HepG2 (cell line): Measurements from ENCODE around the gene TASL. TPM values are rescaled to one million over a fixed set of nuclear protein-coding genes. Genes with fewer than 3 reads are reported as not detected.

Experiments used
- ATAC-seq: fragments of 200-7000 bp; cut with Tn5 transposase; 3 replicates; pipeline ENCODE4 v1.9.1; 2020; ENCODE audit warnings: mild to moderate bottlenecking, moderate library complexity
- BruUV-seq: library from RNA; stranded (reverse); fragments of 400-500 nt; replicated peaks from 2 replicates; lab custom pipeline; 2021; lab: Mats Ljungman, UMichigan
- CTCF ChIA-PET: fragments of 300-600 bp; formaldehyde crosslinking; extraction: SDS; loops from one replicate; lab custom pipeline; 2021; ENCODE audit warnings: low total read pairs, inconsistent platforms, low intra/inter-chr PET ratio; lab: Yijun Ruan, JAX
- POLR2A ChIA-PET: fragments of 350-600 bp; sonication (Branson Sonifier 250); formaldehyde crosslinking; loops from one replicate; lab custom pipeline; 2020; ENCODE audit warnings: antibody characterized with exemption, inconsistent platforms; lab: Yijun Ruan, JAX
- DNase-seq: peaks from one replicate; pipeline ENCODE4 v3.0.0-alpha.2; 2015; ENCODE audit warnings: low spot score
- FAIRE-seq: peaks from 3 replicates; lab custom pipeline; 2011; peaks lifted over from hg19 to GRCh38; lab: Jason Lieb, UNC
- H2AFZ ChIP-seq: one replicate; pipeline ENCODE4 v1.6.1; 2011; ENCODE audit warnings: low read length, inconsistent platforms
- H3K27ac ChIP-seq: fragments of 300-600 bp; 3 replicates; pipeline ENCODE4 v1.8.0; 2011; ENCODE audit warnings: mixed run types, mild to moderate bottlenecking, mixed read lengths, low read length, inconsistent platforms; ENCODE audit not compliant: insufficient read depth; ENCODE audit errors: extremely low read length
- H3K27me3 ChIP-seq, 2 experiments: fragments of 200-600 bp in 1 of 2; 2 replicates in 1 of 2; 3 replicates in 1 of 2; pipeline versions ENCODE4 v1.6.0 to v1.8.0; 2011; ENCODE audit warnings: low read length in 2 of 2, mild to moderate bottlenecking in 2 of 2, moderate library complexity in 2 of 2, inconsistent platforms in 1 of 2; ENCODE audit not compliant: insufficient read depth in 2 of 2, control insufficient read depth in 1 of 2
- H3K36me3 ChIP-seq, 2 experiments: fragments of 200-600 bp in 1 of 2; replicated peaks in 1 of 2; 2 replicates in 1 of 2; 3 replicates in 1 of 2; pipeline versions ENCODE4 v1.5.1 to v1.8.0; 2011; ENCODE audit warnings: low read length in 2 of 2, inconsistent platforms in 1 of 2; ENCODE audit not compliant: insufficient read depth in 2 of 2, control insufficient read depth in 1 of 2
- H3K4me1 ChIP-seq: 2 replicates; pipeline ENCODE4 v1.5.1; 2012; ENCODE audit warnings: low read length, inconsistent platforms; ENCODE audit not compliant: insufficient read depth
- H3K4me2 ChIP-seq: 2 replicates; pipeline ENCODE4 v1.6.0; 2011; ENCODE audit warnings: low read depth, low read length, inconsistent platforms
- H3K4me3 ChIP-seq, 3 experiments: fragments of 200-600 bp in 1 of 3; sonication (generic), shearing (Covaris generic) in 1 of 3; replicated peaks in 1 of 3; 2 replicates each; pipeline ENCODE4 v1.5.1; 2011 to 2016; ENCODE audit warnings: low read length in 3 of 3, inconsistent platforms in 2 of 3, low read depth in 2 of 3, mild to moderate bottlenecking in 2 of 3, control low read depth in 1 of 3, mixed read lengths in 1 of 3; ENCODE audit not compliant: insufficient read depth in 1 of 3
- H3K79me2 ChIP-seq: one replicate; pipeline ENCODE4 v1.6.1; 2011; ENCODE audit warnings: low read length, inconsistent platforms; ENCODE audit not compliant: insufficient read depth
- H3K9ac ChIP-seq: 2 replicates; pipeline ENCODE4 v1.6.0; 2011; ENCODE audit warnings: mild to moderate bottlenecking, low read depth, low read length, inconsistent platforms; ENCODE audit not compliant: insufficient read depth
- H3K9me3 ChIP-seq: 2 replicates; pipeline ENCODE4 v1.5.1; 2012; ENCODE audit warnings: mild to moderate bottlenecking, low read length
- H4K20me1 ChIP-seq: 2 replicates; pipeline ENCODE4 v1.6.0; 2011; ENCODE audit warnings: inconsistent platforms, mild to moderate bottlenecking, low read length, moderate library complexity; ENCODE audit not compliant: insufficient read depth
- ADNP ChIP-seq: sonication (generic); formaldehyde crosslinking; IDR thresholded peaks from 2 replicates; pipeline ENCODE4 v1.4.0; 2020; ENCODE audit warnings: missing genetic modification reagents
- ARID3A ChIP-seq: IDR thresholded peaks from 2 replicates; pipeline ENCODE4 v1.6.1; 2012; ENCODE audit warnings: low read depth, low read length, improper control_type of control experiment
- BCLAF1 ChIP-seq: fragments of 450-650 bp; IDR thresholded peaks from 2 replicates; pipeline ENCODE4 v1.6.1; 2017; ENCODE audit warnings: mild to moderate bottlenecking
- CBFB ChIP-seq: sonication (generic); formaldehyde crosslinking; IDR thresholded peaks from 2 replicates; pipeline ENCODE4 v1.4.0; 2020; ENCODE audit warnings: missing genetic modification reagents
- CCDC6 ChIP-seq: sonication (generic); formaldehyde crosslinking; IDR thresholded peaks from 2 replicates; pipeline ENCODE4 v1.8.1; 2022; ENCODE audit warnings: mild to moderate bottlenecking, missing genetic modification reagents, moderate library complexity
- CREM ChIP-seq, 2 experiments: sonication (generic) in 1 of 2; formaldehyde crosslinking in 1 of 2; IDR thresholded peaks; 2 replicates each; pipeline versions ENCODE4 v1.4.0 to v1.6.1; 2016 to 2020; ENCODE audit warnings: antibody characterized with exemption in 1 of 2, mild to moderate bottlenecking in 1 of 2, missing genetic modification reagents in 1 of 2
- MXD4 ChIP-seq: IDR thresholded peaks from 2 replicates; pipeline ENCODE4 v1.6.1; 2016; ENCODE audit warnings: mild to moderate bottlenecking, missing biosample characterization, missing genetic modification reagents
- POLR2A ChIP-seq, 2 experiments: IDR thresholded peaks; 2 replicates each; pipeline ENCODE4 v1.6.1; 2011; ENCODE audit warnings: low read depth in 2 of 2, low read length in 2 of 2, mild to moderate bottlenecking in 1 of 2, moderate library complexity in 1 of 2; ENCODE audit not compliant: insufficient read depth in 1 of 2
- SATB2 ChIP-seq: sonication (generic); formaldehyde crosslinking; IDR thresholded peaks from 2 replicates; pipeline ENCODE4 v1.5.0; 2020; ENCODE audit warnings: missing genetic modification reagents
- ZNF407 ChIP-seq: sonication (generic); formaldehyde crosslinking; IDR thresholded peaks from one replicate; pipeline ENCODE4 v1.5.1; 2020; ENCODE audit warnings: mild to moderate bottlenecking, missing genetic modification reagents; ENCODE audit errors: not compliant biosample characterization
- ZNF557 ChIP-seq: sonication (generic); formaldehyde crosslinking; IDR thresholded peaks from 2 replicates; pipeline ENCODE4 v1.4.0; 2020; ENCODE audit warnings: missing genetic modification reagents
- ZNF652 ChIP-seq: IDR thresholded peaks from 2 replicates; pipeline ENCODE4 v1.6.1; 2016; ENCODE audit warnings: low read depth, borderline replicate concordance
- ZNF879 ChIP-seq: sonication (generic); formaldehyde crosslinking; IDR thresholded peaks from 2 replicates; pipeline ENCODE4 v1.8.1; 2023; ENCODE audit warnings: missing genetic modification reagents
- ZSCAN21 ChIP-seq: sonication (generic); formaldehyde crosslinking; IDR thresholded peaks from 2 replicates; pipeline ENCODE4 v1.8.0; 2022; ENCODE audit warnings: mild to moderate bottlenecking, missing genetic modification reagents, moderate library complexity, borderline replicate concordance
- WGBS: methylation state at CpG from one replicate; pipeline ENCODE4 v1.1.6; 2017; ENCODE audit warnings: low lambda C conversion rate; 5-methylcytosine and 5-hydroxymethylcytosine counted together
- in situ Hi-C: cut with HindIII; loops from 2 replicates; pipeline ENCODE4 v1.10.0; 2017; ENCODE audit warnings: low pct_unique_long_range_greater_than_20kb; ENCODE audit not compliant: extremely low pct_ligation_motif_present
- intact Hi-C: fragments of 100-400 bp; cut with micrococcal nuclease; formaldehyde crosslinking; loops from one replicate; pipeline ENCODE4 v1.10.0; 2022; ENCODE audit not compliant: unreplicated experiment
- polyA plus RNA-seq, 8 experiments: library from polyadenylated mRNA; depleted of rRNA in 3 of 8; stranded (reverse) in 7 of 8; unstranded in 1 of 8; fragments of >200 nt; fragmentation: Illumina TruSeq in 4 of 8; extraction: Trizol in 4 of 8; gene quantifications; 2 replicates each; pipeline versions ENCODE4 v1.2.1 to v1.2.3, GENCODE V29; 2011 to 2016; ENCODE audit warnings: low read depth in 4 of 8, missing spikeins in 1 of 8, mixed read lengths in 1 of 8; ENCODE audit not compliant: insufficient read depth in 1 of 8
- total RNA-seq, 5 experiments: library from RNA; depleted of rRNA; stranded (reverse); fragments of >200 nt; fragmentation: Illumina TruSeq; extraction: Trizol; gene quantifications; 2 replicates each; pipeline ENCODE4 v1.2.3, GENCODE V29; 2016; ENCODE audit warnings: low read depth in 1 of 5

Gene TASL
- total and polyA plus RNA-seq, 2 of the 13 experiments (the other 11 are each of a cell fraction or from before 2014, with no cell fraction given) = not detected

GRCh38 chrX:30613721-30614120, 36.2 kb upstream of the TASL start:
- Histone ChIP-seq H3K4me3 (no peak overlapping the region), H3K9ac (no peak overlapping the region), H3K27me3 (no peaks in the 10 kb centered on the region), H3K27ac (no peak overlapping the region), H4K20me1 (no peaks in the 10 kb centered on the region), H3K36me3 (no peaks in the 10 kb centered on the region), H3K9me3 (no peaks in the 10 kb centered on the region), H3K4me2 (no peak overlapping the region), H2AFZ (no peak overlapping the region), H3K4me1 (peaks cover 19% of the 10 kb centered on the region), H3K79me2 (no peaks in the 10 kb centered on the region)
- no peak for ATAC-seq
- BruUV-seq = no TSS peak
- WGBS = 99% methylated on average over 5 of the region's 5 CpGs
- FAIRE-seq = no peak
- POLR2A ChIA-PET = no interaction called here
- intact Hi-C loops = no loop called here
- no peak for DNase-seq
- CTCF ChIA-PET = no interaction called here
- in situ Hi-C loops = no loop called here
- TF ChIP-seq SATB2 (no peak), MXD4 (CRISPR knock-in tag) (no peak), POLR2A (IDR thresholded peaks at IDR 0.05; ENCODE audit: insufficient read depth in 1 of 2, low read depth in 2 of 2, low read length in 2 of 2) (no peak), ZNF652 (no peak), ARID3A (no peak), CREM (IDR thresholded peaks at IDR 0.05) (no peak), CREM (CRISPR knock-in tag; IDR thresholded peaks at IDR 0.05) (no peak), CBFB (CRISPR knock-in tag) (no peak), BCLAF1 (no peak), CCDC6 (CRISPR knock-in tag) (no peak), ZNF879 (CRISPR knock-in tag) (no peak), ZNF407 (CRISPR knock-in tag) (no peak), ADNP (CRISPR knock-in tag) (no peak), ZNF557 (no peak), ZSCAN21 (CRISPR knock-in tag) (no peak)
